Measurements from ENCODE around the gene CHPF.

CHPF gene

GRCh38 chr2:219567791-219568361, 24.3 kb upstream of the CHPF start:
- no peak for DNase-seq (ENCODE audit: low spot score)

GRCh38 chr2:219567131-219567530, 23.5 kb upstream of the CHPF start:
- no peak for DNase-seq (ENCODE audit: low spot score)

GRCh38 chr2:219566640-219567039, 23.0 kb upstream of the CHPF start:
- DNase-seq (ENCODE audit: low spot score): no peak

- no peak for DNase-seq (ENCODE audit: low spot score)
Measured at GRCh38 chr2:219565130-219566080, 21.8 kb upstream of the CHPF start.

GRCh38 chr2:219563271-219563928, 19.8 kb upstream of the CHPF start:
- DNase-seq (ENCODE audit: low spot score): no peak

GRCh38 chr2:219562049-219563020, 18.7 kb upstream of the CHPF start:
- DNase-seq (ENCODE audit: low spot score): no peak

- DNase-seq (ENCODE audit: low spot score): no peak
Measured at GRCh38 chr2:219561179-219562048, 17.8 kb upstream of the CHPF start.

GRCh38 chr2:219560893-219561178, 17.2 kb upstream of the CHPF start:
- no peak for DNase-seq (ENCODE audit: low spot score)

GRCh38 chr2:219560037-219560892, 16.7 kb upstream of the CHPF start:
- DNase-seq (ENCODE audit: low spot score): peak; percentile 66

GRCh38 chr2:219559156-219559915, 15.7 kb upstream of the CHPF start:
- DNase-seq (ENCODE audit: low spot score): no peak

- DNase-seq (ENCODE audit: low spot score): no peak
Measured at GRCh38 chr2:219557791-219558785, 14.5 kb upstream of the CHPF start.

- no peak for DNase-seq (ENCODE audit: low spot score)
Measured at GRCh38 chr2:219557320-219557719, 13.7 kb upstream of the CHPF start.

GRCh38 chr2:219556413-219556812, 12.8 kb upstream of the CHPF start:
- no peak for DNase-seq (ENCODE audit: low spot score)

GRCh38 chr2:219555956-219556355, 12.3 kb upstream of the CHPF start:
- DNase-seq (ENCODE audit: low spot score): no peak

GRCh38 chr2:219554350-219554749, 10.7 kb upstream of the CHPF start:
- DNase-seq (ENCODE audit: low spot score): no peak

- DNase-seq (ENCODE audit: low spot score): no peak
Measured at GRCh38 chr2:219553463-219553963, 9.9 kb upstream of the CHPF start.

GRCh38 chr2:219553168-219553417, 9.5 kb upstream of the CHPF start:
- DNase-seq (ENCODE audit: low spot score): no peak
